A673 (cell line): Measurements from ENCODE around the gene TTN. TPM values are rescaled to one million over a fixed set of nuclear protein-coding genes. Genes with fewer than 3 reads are reported as not detected.

Experiments
- BruUV-seq: library from RNA; stranded (reverse); fragments of 400-500 nt; replicated peaks from 2 replicates; lab custom pipeline; 2021; lab: Mats Ljungman, UMichigan
- CTCF ChIA-PET: fragments of 300-600 bp; sonication (Branson Sonifier 250); formaldehyde crosslinking; loops from one replicate; lab custom pipeline; 2022; ENCODE audit warnings: antibody characterized with exemption; lab: Charles Lee
- POLR2A ChIA-PET: fragments of 300-600 bp; sonication (Branson Sonifier 250); formaldehyde crosslinking; loops from one replicate; lab custom pipeline; 2022; ENCODE audit warnings: antibody characterized with exemption; ENCODE audit not compliant: low non-redundant PET; lab: Charles Lee
- DNase-seq: peaks from one replicate; pipeline ENCODE4 v3.0.0-alpha.2; 2015; ENCODE audit warnings: low spot score
- H3K27ac ChIP-seq: fragments of 200-600 bp; sonication (generic); 2 replicates; pipeline ENCODE4 v1.5.1; 2016; ENCODE audit warnings: mixed run types, low read depth, mild to moderate bottlenecking, mixed read lengths, antibody characterized with exemption, low read length; ENCODE audit not compliant: poor library complexity, severe bottlenecking
- H3K27me3 ChIP-seq: fragments of 200-600 bp; sonication (generic); replicated peaks from 2 replicates; pipeline ENCODE4 v1.6.1; 2017; ENCODE audit warnings: mixed run types, low read depth, mild to moderate bottlenecking, mixed read lengths, antibody characterized with exemption, low read length; ENCODE audit not compliant: insufficient read depth, poor library complexity
- H3K36me3 ChIP-seq: fragments of 200-600 bp; sonication (generic); 2 replicates; pipeline ENCODE4 v1.6.1; 2016; ENCODE audit warnings: mixed run types, mild to moderate bottlenecking, mixed read lengths, antibody characterized with exemption, low read length; ENCODE audit not compliant: insufficient read depth, poor library complexity, severe bottlenecking
- H3K4me1 ChIP-seq: fragments of 200-600 bp; sonication (generic); 2 replicates; pipeline ENCODE4 v1.6.1; 2017; ENCODE audit warnings: mixed run types, mild to moderate bottlenecking, mixed read lengths, antibody characterized with exemption, low read length; ENCODE audit not compliant: insufficient read depth, poor library complexity, severe bottlenecking
- H3K4me3 ChIP-seq: fragments of 200-600 bp; sonication (generic); 2 replicates; pipeline ENCODE4 v1.5.1; 2016; ENCODE audit warnings: low read depth, mixed run types, mild to moderate bottlenecking, mixed read lengths, low read length; ENCODE audit not compliant: poor library complexity, severe bottlenecking
- H3K9me3 ChIP-seq: fragments of 200-600 bp; sonication (generic); 2 replicates; pipeline ENCODE4 v1.6.1; 2016; ENCODE audit warnings: mixed run types, low read depth, mild to moderate bottlenecking, mixed read lengths, antibody characterized with exemption, low read length; ENCODE audit not compliant: poor library complexity, severe bottlenecking
- CTCF ChIP-seq: fragments of 300-800, 200-600 bp; sonication (generic); conservative IDR thresholded peaks from 2 replicates; pipeline ENCODE4 v1.5.1; 2017; ENCODE audit warnings: low read depth, mild to moderate bottlenecking, antibody characterized with exemption, low read length, moderate library complexity, mixed read lengths
- EZH2 ChIP-seq: fragments of 200-600 bp; sonication (generic); IDR thresholded peaks from 2 replicates; pipeline ENCODE4 v1.6.1; 2017; ENCODE audit warnings: borderline replicate concordance, low read depth, mild to moderate bottlenecking, mixed read lengths, antibody characterized with exemption, low read length; ENCODE audit not compliant: poor library complexity, severe bottlenecking
- intact Hi-C: fragments of 100-400 bp; cut with micrococcal nuclease; formaldehyde crosslinking; loops from one replicate; pipeline ENCODE4 v1.10.0; 2022; ENCODE audit not compliant: unreplicated experiment
- total RNA-seq: library from RNA; stranded (reverse); gene quantifications from 2 replicates; pipeline ENCODE4 v1.2.3, GENCODE V29; 2021

The TTN gene
- total RNA-seq, 1 experiment from 2014 or later, result under 0.01 TPM

- no peak overlapping the region for H3K4me3 ChIP-seq
- H3K27me3 ChIP-seq, result no peaks in the 10 kb centered on the region
- H3K9me3 ChIP-seq, result no peaks in the 10 kb centered on the region
- no peaks in the 10 kb centered on the region for H3K36me3 ChIP-seq
- ChIA-PET CTCF (no interaction called here), POLR2A (no interaction called here)
- H3K27ac ChIP-seq, result no peak overlapping the region
- TF ChIP-seq EZH2, result no peak
- TF ChIP-seq CTCF, result no peak
- no peaks in the 10 kb centered on the region for H3K4me1 ChIP-seq
- BruUV-seq, result no TSS peak
- intact Hi-C loops, result no loop called here
- no peak for DNase-seq
These were observed 264.7 kb downstream of the TTN start for GRCh38 chr2:178542569-178542968.

GRCh38 chr2:178542161-178542560 lies 265.1 kb downstream of the TTN start:
- POLR2A ChIA-PET, result no interaction called here
- H3K27me3 ChIP-seq, result no peaks in the 10 kb centered on the region
- no peaks in the 10 kb centered on the region for H3K4me1 ChIP-seq
- H3K36me3 ChIP-seq, result no peaks in the 10 kb centered on the region
- BruUV-seq, result no TSS peak
- H3K27ac ChIP-seq, result no peak overlapping the region
- H3K4me3 ChIP-seq, result no peak overlapping the region
- TF ChIP-seq CTCF, result no peak
- no peak for TF ChIP-seq EZH2
- DNase-seq, result no peak
- H3K9me3 ChIP-seq, result no peaks in the 10 kb centered on the region
- CTCF ChIA-PET, result no interaction called here
- intact Hi-C loops, result no loop called here

GRCh38 chr2:178536037-178536436 lies 271.2 kb downstream of the TTN start:
- no TSS peak for BruUV-seq
- Histone ChIP-seq H3K4me3 (no peak overlapping the region), H3K27ac (no peak overlapping the region), H3K27me3 (no peaks in the 10 kb centered on the region), H3K9me3 (no peaks in the 10 kb centered on the region), H3K36me3 (no peaks in the 10 kb centered on the region), H3K4me1 (no peaks in the 10 kb centered on the region)
- DNase-seq, result no peak
- ChIA-PET POLR2A (no interaction called here), CTCF (no interaction called here)
- no peak for TF ChIP-seq EZH2
- TF ChIP-seq CTCF, result no peak
- intact Hi-C loops, result no loop called here
